ENCODE measurements around the gene CNTNAP2.

Gene CNTNAP2

GRCh38 chr7:146690987-146691386, 574.4 kb downstream of the CNTNAP2 start:
- DNase-seq (ENCODE audit: low spot score): no peak

- DNase-seq (ENCODE audit: low spot score): no peak
Measured at GRCh38 chr7:146698995-146699610, 582.5 kb downstream of the CNTNAP2 start.

- DNase-seq (ENCODE audit: low spot score): no peak
Measured at GRCh38 chr7:146700015-146700560, 583.5 kb downstream of the CNTNAP2 start.

GRCh38 chr7:146701166-146701565, 584.6 kb downstream of the CNTNAP2 start:
- DNase-seq (ENCODE audit: low spot score): no peak

GRCh38 chr7:146702898-146703297, 586.3 kb downstream of the CNTNAP2 start:
- no peak for DNase-seq (ENCODE audit: low spot score)

GRCh38 chr7:146709451-146710027, 592.9 kb downstream of the CNTNAP2 start:
- DNase-seq (ENCODE audit: low spot score): no peak

GRCh38 chr7:146713205-146713604, 596.6 kb downstream of the CNTNAP2 start:
- DNase-seq (ENCODE audit: low spot score): no peak

GRCh38 chr7:146713934-146714333, 597.3 kb downstream of the CNTNAP2 start:
- DNase-seq (ENCODE audit: low spot score): no peak

GRCh38 chr7:146720195-146720594, 603.6 kb downstream of the CNTNAP2 start:
- DNase-seq (ENCODE audit: low spot score): no peak

GRCh38 chr7:146722986-146723385, 606.4 kb downstream of the CNTNAP2 start:
- no peak for DNase-seq (ENCODE audit: low spot score)

GRCh38 chr7:146725520-146725919, 608.9 kb downstream of the CNTNAP2 start:
- DNase-seq (ENCODE audit: low spot score): no peak

GRCh38 chr7:146728141-146728540, 611.5 kb downstream of the CNTNAP2 start:
- no peak for DNase-seq (ENCODE audit: low spot score)

GRCh38 chr7:146728611-146729010, 612.0 kb downstream of the CNTNAP2 start:
- no peak for DNase-seq (ENCODE audit: low spot score)

- DNase-seq (ENCODE audit: low spot score): no peak
Measured at GRCh38 chr7:146731185-146731584, 614.6 kb downstream of the CNTNAP2 start.

GRCh38 chr7:146735992-146736391, 619.4 kb downstream of the CNTNAP2 start:
- no peak for DNase-seq (ENCODE audit: low spot score)

- DNase-seq (ENCODE audit: low spot score): no peak
Measured at GRCh38 chr7:146736446-146737190, 620.0 kb downstream of the CNTNAP2 start.

GRCh38 chr7:146740039-146740438, 623.4 kb downstream of the CNTNAP2 start:
- DNase-seq (ENCODE audit: low spot score): no peak

GRCh38 chr7:146741911-146742310, 625.3 kb downstream of the CNTNAP2 start:
- DNase-seq (ENCODE audit: low spot score): no peak

- DNase-seq (ENCODE audit: low spot score): no peak
Measured at GRCh38 chr7:146754385-146754784, 637.8 kb downstream of the CNTNAP2 start.

GRCh38 chr7:146755585-146755984, 639.0 kb downstream of the CNTNAP2 start:
- DNase-seq (ENCODE audit: low spot score): no peak

GRCh38 chr7:146764458-146764857, 647.9 kb downstream of the CNTNAP2 start:
- DNase-seq (ENCODE audit: low spot score): no peak

- no peak for DNase-seq (ENCODE audit: low spot score)
Measured at GRCh38 chr7:146768957-146769356, 652.4 kb downstream of the CNTNAP2 start.

- no peak for DNase-seq (ENCODE audit: low spot score)
Measured at GRCh38 chr7:146772601-146773000, 656.0 kb downstream of the CNTNAP2 start.

Measured in AG20443 (cell line).